HG03558 (cell line): Measurements from ENCODE around the gene C11orf21.

ENCODE experiments used
- ATAC-seq: cut with Tn5 transposase; IDR thresholded peaks from one replicate; pipeline ENCODE4 v1.9.1; 2021; ENCODE audit warnings: moderate number of reproducible peaks; ENCODE audit not compliant: unreplicated experiment; ENCODE audit errors: extremely low read depth

C11orf21 gene

DNA sequence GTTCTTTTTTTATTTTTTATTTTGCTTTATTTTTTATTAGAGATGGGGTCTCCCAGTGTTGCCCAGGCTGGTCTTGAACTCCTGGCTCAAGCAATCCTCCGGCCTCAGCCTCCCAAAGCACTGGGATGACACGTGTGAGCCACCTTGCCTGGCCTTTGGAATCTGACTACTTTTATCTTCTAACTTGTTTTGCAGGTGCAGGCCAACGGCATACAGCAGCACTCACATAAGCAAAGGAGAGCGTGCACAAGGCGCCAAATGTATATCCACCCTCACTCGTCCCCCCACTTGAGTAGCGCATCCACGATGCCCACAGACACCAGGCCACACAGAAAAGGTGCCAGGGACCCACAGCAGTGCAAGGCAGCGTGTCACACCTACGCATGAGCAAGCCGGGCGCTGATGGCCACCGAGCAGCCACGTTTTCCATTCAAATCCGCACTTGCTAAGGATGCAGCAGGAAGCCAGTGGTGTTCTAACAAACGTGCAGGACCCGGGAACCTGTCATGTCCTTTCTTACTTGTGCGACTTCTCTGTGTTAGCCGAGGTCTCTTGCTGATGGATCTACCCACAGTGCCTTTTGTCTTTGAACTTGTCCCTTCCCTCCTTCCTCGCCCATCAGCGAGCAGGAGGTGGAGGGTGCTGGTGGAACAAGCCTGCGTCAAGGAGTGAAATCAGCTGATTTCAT is 37.2 kb downstream of the C11orf21 start:
- no peak for ATAC-seq

DNA sequence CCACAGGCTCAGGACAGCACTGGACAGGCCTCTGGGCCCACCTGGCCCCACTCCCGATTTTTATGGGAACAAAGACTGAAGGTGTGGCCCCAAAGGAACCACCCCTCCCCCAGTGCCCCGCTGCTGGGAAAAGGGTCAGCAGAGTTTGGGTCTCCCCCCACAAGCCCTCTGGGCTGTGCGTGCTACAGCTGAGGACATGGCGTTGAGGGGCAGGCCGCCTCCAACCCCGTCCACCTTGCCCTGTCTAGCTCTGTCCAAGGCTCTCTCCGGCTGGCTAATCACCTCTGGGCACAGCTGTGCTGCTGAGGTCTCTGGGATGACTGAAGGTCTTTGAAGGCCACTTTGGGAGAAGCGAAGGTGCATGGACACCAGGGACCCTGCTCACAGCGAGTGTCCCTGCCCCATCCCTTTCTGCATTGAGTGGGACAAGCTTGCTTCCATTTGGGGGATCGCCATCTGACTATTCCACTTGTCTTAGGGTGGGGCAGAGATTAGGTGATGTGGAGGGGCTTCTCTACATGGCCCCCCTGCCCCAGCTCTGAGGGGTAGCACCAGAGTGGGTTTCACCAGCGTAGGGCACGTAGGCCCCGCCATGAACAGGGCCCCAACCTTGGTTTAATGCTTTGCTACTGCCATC is 37.9 kb downstream of the C11orf21 start:
- no peak for ATAC-seq

GRCh38 chr11:2263071-2263565 is 38.6 kb downstream of the C11orf21 start:
- ATAC-seq, result no peak

DNA sequence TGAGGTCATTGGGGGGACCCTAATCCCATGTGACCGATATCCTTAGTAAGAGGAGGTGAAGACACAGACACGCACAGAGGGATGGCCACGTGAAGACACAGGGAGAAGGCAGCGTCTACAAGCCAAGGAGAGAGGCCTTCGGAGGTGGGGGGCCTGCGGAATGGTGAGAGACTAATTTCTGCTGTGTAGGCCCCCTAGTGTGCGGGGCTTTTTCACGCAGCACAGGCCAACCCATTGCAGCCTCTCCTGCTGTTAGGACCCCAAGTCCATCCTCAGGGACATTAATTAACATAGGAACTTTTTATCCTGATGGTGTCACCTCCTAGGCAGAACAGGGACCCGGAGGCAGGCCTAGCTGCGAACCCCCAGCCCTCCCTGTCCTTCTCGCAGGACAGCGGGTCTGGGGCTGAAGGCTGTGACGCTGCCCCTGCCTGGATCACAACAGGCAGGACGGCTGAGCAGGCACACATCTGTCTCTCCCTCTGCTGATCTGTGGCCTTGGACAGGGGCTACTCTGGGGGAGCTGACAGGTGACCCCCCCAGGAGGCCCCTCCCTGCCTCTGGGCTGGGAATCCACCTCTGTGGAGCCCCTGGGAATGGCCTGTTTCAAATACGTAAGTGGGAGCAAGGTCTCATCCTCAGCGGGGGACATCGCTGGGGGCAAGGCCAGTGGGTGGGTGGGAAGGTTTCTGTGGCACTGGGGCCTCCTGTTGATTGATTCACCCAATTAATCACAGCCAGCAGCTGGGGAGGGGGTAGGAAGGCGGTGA is 39.2 kb downstream of the C11orf21 start:
- ATAC-seq, result no peak

DNA sequence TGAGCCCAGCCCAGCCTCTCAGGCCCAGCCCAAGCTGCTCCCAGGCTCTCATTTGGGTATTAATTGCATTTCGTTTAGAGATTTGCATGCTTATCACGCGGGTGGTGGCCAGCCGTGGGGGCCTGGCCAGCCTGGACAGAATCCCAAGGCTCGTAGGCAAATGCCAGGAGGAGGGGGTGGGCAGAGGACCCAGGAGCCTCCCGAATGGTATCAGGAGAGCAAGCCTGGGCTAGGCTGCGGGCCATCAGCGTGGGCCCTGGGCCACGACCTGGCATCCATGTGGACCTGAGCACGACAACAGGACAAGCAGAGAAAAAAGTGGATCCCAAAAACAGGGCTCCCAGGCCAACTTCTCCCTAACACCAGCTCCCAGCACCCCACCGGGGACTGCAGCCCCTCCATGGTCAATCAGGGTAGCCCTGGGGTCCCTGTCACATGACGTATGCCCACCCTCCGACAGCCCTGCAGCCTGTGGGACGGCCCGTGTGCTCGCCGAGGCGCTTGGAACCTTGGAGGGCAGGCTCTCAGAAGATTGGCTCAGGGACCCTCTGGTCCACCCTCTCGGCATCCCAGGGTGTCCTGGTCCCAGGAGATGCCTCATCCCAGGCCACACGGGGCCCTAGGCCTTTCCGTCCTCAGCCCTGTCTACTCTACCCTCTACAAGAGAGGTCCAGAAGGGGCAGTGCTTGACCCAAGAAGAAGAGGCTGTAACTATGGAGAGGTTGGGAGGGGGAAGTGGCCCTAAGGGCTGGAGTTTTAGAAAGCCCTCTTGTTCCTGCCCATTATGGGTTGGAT is 40.1 kb downstream of the C11orf21 start:
- no peak for ATAC-seq

DNA sequence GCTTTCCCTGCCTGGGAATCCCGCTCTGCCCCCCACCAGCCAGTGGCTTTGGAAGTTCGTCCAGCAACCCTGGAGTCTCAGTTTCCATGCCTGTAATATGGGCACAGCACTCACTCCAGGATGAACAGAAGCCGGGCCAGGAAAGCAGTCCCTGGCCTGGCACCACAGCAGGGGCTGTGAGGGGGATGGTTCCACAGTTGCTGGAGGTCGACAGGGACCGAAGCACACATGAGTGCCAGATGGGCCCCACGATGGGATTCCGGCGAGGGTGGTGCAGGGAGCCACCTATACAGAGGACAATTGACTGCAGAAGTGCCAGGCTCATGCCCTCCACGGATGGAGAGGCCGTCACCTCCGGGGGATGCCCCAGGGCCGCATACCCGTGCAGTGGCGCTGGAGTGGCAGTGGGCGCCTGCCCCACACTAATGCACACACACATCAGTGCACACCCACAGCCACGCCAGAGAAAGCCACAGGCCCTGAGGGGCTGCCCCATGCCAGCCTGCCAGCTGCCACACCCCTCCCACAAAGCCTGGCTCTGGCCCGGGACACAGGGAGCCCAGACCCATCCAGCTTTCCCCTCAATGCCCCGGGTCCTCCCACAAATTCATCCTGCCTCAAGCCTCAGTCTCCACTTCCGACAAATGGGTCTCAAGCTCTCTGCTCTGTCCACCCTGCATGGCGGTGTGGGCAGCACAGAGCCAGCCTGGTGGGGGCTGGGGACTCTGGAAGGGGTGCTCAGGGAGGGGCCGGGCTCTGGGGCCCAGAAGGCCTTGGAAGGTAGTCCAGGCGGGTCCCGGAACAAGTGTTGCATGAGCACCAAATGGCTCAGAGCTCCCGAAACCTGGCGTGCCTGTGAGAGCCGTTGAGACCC is 41.0 kb downstream of the C11orf21 start:
- no peak for ATAC-seq

DNA sequence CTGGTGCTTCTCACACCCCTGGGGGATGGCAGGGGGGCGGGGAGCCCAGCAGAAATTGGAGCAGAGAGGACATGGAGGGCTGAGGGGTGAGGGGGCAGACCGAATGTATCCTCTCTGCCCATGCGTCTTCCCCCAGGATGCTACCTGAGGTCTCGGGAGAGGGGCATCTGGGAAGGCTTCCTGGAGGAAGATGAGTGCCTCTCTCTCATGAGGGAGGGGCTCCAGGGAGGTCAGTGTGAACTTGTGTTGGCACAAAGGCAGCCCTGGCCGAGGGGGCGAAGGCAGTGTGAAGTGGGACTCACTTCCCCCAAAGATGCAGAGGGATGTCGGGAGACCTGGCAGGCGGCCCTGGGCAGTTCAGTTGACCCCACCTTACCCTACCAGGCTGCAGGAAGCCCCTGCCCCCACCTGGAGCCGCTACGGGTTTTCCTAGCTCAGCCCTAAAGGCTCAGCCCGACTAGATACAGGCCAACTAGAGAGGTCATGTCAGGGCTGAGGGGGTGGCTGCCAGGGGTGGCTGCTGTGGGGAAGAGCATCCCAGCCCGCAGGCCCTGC is 41.7 kb downstream of the C11orf21 start:
- no peak for ATAC-seq

GRCh38 chr11:2259466-2259830 is 42.3 kb downstream of the C11orf21 start:
- ATAC-seq, result no peak

GRCh38 chr11:2258501-2259465 is 42.9 kb downstream of the C11orf21 start:
- ATAC-seq, result no peak

DNA sequence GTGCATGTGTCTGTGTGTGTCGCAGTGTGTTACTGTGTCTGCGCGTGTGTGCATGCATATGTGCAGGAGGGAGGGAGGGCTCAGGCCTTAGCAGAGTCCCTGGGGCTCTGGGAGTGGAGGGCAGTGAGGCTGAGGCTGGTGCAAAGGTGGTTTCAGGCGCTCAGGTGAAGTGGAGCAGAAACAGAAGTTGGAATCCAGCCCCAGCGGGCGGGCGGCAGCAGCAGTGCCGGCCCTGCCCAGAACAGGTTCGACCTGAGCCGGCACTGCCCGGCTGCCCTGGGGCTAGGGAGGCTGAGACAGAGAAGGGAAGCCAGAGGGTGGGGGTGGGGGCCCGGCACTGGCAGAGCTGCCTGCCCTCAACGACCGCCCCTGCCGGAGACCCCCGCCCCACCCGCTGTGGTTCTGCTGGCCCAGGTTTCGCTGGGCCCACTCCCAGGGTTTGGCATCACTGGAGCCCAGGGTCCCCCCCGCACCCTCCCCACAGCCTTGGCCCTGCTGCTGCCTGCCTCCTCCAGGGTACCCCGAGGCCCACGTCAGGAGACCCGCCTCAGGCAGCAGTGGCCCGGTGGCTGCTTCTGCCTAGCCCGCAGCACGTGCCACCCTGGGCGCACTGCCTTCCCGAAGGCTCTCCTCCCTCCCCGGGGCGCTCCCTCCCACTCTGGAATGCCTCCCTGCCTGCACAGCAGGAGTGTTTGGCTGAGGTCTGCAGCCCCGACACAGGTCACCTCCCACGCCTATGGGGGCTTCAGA is 44.6 kb downstream of the C11orf21 start:
- ATAC-seq, result no peak

DNA sequence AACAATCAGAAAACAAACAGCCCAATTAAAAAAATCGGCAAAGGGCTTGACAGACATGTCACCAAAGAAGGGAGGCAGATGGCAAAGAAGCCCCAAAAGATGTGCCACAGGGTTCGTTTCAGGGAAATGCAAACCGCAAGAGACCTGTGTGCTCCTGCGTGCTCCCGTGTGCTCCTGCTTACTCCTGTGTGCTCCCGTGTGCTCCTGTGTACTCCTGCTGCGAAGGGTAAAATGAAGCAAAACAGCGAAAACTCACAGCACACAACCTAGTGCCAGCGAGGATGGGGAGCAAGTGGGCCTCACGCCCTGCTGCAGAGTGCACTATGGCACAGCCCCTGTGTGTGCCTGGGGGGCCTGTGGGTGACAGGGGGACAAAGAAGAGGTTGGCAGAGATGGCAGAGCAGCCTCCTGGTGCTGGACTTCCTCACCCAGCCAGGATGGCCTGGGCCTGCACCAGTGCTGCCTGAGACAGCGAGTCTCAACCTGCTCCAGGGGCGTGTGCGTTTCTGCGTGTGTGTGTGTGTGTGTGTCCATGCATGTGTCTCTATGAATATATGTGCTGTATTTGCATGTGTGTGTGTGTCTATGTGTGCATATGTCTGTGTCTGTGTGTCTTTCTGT is 45.3 kb downstream of the C11orf21 start:
- ATAC-seq, result no peak

- no peak for ATAC-seq
Observed at GRCh38 chr11:2252018-2252417, 49.7 kb downstream of the C11orf21 start.

DNA sequence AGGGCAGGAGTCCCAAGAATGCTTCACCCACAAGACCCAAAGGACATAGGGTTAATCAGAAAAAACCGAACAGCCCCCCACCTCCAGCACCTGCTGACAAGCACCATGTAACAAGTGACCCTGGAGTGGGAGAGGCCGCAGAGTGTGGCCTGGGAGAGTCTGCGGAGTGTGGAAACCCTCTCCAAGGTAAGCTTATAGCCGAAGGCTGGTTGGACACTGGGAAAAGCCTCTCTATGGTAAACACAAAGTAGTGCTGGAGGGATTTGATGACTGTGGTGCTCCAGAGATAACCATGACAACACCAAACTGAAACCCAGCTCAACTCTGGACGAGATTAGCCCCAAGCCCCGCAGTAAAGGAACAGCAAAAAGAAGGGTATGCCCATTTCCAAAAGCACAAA is 50.6 kb downstream of the C11orf21 start:
- no peak for ATAC-seq

- ATAC-seq, result no peak
Observed at GRCh38 chr11:2250485-2250884, 51.2 kb downstream of the C11orf21 start.

- ATAC-seq, result no peak
Observed at GRCh38 chr11:2250041-2250440, 51.7 kb downstream of the C11orf21 start.

DNA sequence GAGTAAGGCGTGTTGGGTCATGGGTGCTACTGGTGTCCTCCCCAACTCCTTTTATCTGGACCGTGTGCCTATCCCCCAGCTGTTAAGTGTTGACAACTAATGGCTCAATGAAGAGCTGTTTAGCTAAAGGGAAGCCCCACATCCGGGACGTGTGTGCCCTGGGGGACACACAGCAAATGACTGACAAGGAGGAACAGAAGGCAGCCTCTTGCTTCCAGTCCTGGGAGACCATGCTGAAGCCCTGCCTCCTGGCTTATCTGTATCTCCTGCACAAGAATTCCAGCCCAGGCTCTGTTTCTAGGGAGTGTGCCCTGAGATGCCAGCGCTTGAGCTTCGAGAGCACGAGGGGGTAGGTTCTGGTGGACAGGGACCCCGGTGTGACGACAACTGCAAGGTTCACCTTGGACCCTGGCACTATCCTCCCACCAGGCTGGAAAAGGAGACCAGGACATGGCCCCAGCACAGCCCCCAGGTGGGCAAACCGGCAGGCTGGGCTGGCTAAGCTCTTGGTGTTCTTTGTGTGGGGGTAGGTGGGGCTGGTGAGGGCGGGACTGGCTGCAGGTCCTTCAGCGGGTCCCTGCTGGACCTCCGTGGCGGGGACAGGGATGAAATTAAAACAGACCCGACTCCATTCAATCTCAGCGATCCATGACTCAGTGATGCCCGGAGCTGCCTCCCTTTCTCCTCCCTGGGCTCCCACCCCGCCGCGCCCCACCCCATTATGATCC is 52.4 kb downstream of the C11orf21 start:
- ATAC-seq, result no peak
